Panc1 (cell line): ENCODE data around the gene CNTN5. TPM values are rescaled to one million over a fixed set of nuclear protein-coding genes. Genes with fewer than 3 reads are reported as not detected.

ENCODE experiments used
- ATAC-seq: fragments of 200-7000 bp; cut with Tn5 transposase; 2 replicates; pipeline ENCODE4 v1.9.1; 2020; ENCODE audit warnings: mild to moderate bottlenecking, moderate library complexity
- BruUV-seq: library from RNA; stranded (reverse); fragments of 400-500 nt; replicated peaks from 2 replicates; lab custom pipeline; 2021; lab: Mats Ljungman, UMichigan
- CTCF ChIA-PET: fragments of 300-600 bp; sonication (Branson Sonifier 250); formaldehyde crosslinking; loops from one replicate; lab custom pipeline; 2022; ENCODE audit warnings: antibody characterized with exemption; lab: Charles Lee
- POLR2A ChIA-PET: fragments of 300-600 bp; sonication (Branson Sonifier 250); formaldehyde crosslinking; loops from one replicate; lab custom pipeline; 2022; ENCODE audit warnings: antibody characterized with exemption; lab: Charles Lee
- DNase-seq: peaks from one replicate; pipeline ENCODE4 v3.0.0-alpha.2; 2010; ENCODE audit warnings: low read depth, low spot score
- H3K27ac ChIP-seq: 2 replicates; pipeline ENCODE4 v1.5.1; 2011; ENCODE audit warnings: mild to moderate bottlenecking, low read length, inconsistent platforms
- H3K27me3 ChIP-seq: fragments of 200-500 bp; sonication (Bioruptor generic); 2 replicates; pipeline ENCODE4 v1.6.0; 2014; ENCODE audit warnings: low read length, inconsistent platforms; ENCODE audit not compliant: control insufficient read depth, insufficient read depth
- H3K36me3 ChIP-seq: fragments of 200-500 bp; sonication (Bioruptor generic); 2 replicates; pipeline ENCODE4 v1.5.1; 2014; ENCODE audit warnings: inconsistent platforms, mild to moderate bottlenecking, low read length, moderate library complexity; ENCODE audit not compliant: control insufficient read depth, insufficient read depth
- H3K4me1 ChIP-seq: 2 replicates; pipeline ENCODE4 v1.5.1; 2011; ENCODE audit warnings: inconsistent platforms, mild to moderate bottlenecking, low read length, moderate library complexity; ENCODE audit not compliant: control insufficient read depth, insufficient read depth
- H3K4me3 ChIP-seq, 2 experiments: 2 replicates each; pipeline ENCODE4 v1.5.1; 2011 to 2012; ENCODE audit warnings: low read depth in 2 of 2, low read length in 2 of 2, mild to moderate bottlenecking in 2 of 2, inconsistent platforms in 1 of 2, moderate library complexity in 1 of 2
- H3K9me3 ChIP-seq: fragments of 200-500 bp; sonication (Bioruptor generic); 2 replicates; pipeline ENCODE4 v1.5.1; 2014; ENCODE audit warnings: low read depth, mild to moderate bottlenecking, inconsistent platforms, low read length, moderate library complexity; ENCODE audit not compliant: control insufficient read depth, insufficient read depth
- POLR2AphosphoS5 ChIP-seq: IDR thresholded peaks from 2 replicates; pipeline ENCODE4 v1.6.1; 2012; ENCODE audit warnings: mild to moderate bottlenecking, low read depth, low read length, moderate library complexity
- SIN3A ChIP-seq: IDR thresholded peaks from 2 replicates; pipeline ENCODE4 v1.6.1; 2012; ENCODE audit warnings: low read depth, mild to moderate bottlenecking, low read length, moderate library complexity, borderline replicate concordance; ENCODE audit not compliant: insufficient read depth
- TCF7L2 ChIP-seq: IDR thresholded peaks from 2 replicates; pipeline ENCODE4 v1.6.1; 2011; ENCODE audit warnings: mild to moderate bottlenecking, low read depth, low read length, inconsistent platforms
- in situ Hi-C: cut with HindIII; loops from 2 replicates; pipeline ENCODE4 v1.10.0; 2016; ENCODE audit warnings: low sequenced_read_pairs, low pct_unique_long_range_greater_than_20kb
- intact Hi-C: fragments of 100-400 bp; cut with micrococcal nuclease; formaldehyde crosslinking; loops from one replicate; pipeline ENCODE4 v1.10.0; 2022; ENCODE audit not compliant: unreplicated experiment
- total RNA-seq: library from RNA; stranded (reverse); gene quantifications from one replicate; pipeline ENCODE4 v1.2.1, GENCODE V29; 2021; ENCODE audit not compliant: unreplicated experiment
- TF ChIP-seq, protein P1 (sequence below), 2 experiments: IDR thresholded peaks; 2 replicates each; pipeline ENCODE4 v1.6.1; 2011 to 2012; ENCODE audit warnings: low read depth in 2 of 2, control low read depth in 1 of 2, low read length in 1 of 2, mild to moderate bottlenecking in 1 of 2, moderate library complexity in 1 of 2; ENCODE audit not compliant: insufficient read depth in 1 of 2
- TF ChIP-seq, protein P2 (sequence below): fragments of 450-650 bp; IDR thresholded peaks from 2 replicates; pipeline ENCODE4 v1.5.1; 2017; ENCODE audit warnings: mild to moderate bottlenecking

Gene CNTN5
- total RNA-seq, 1 experiment from 2014 or later: not detected

DNA sequence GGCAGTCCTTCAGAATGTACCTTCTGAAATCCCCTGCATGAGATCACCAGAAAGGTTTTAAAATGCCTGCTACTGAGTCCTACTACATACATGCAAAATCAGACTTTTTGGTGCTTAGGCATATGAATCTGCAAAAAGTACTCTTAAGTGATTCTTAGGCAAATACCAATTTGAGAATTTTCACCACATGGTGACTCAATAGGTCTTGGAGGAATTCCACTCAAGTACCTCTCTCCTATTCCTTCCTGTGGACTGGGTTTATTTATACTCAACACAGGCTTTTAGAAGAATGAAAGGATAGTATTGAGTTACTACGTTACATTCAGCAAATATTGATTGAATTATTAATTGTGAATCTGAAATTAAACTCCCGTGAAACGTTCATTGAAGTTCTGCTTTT is 223.9 kb downstream of the CNTN5 start:
- TF ChIP-seq, protein P1, sequence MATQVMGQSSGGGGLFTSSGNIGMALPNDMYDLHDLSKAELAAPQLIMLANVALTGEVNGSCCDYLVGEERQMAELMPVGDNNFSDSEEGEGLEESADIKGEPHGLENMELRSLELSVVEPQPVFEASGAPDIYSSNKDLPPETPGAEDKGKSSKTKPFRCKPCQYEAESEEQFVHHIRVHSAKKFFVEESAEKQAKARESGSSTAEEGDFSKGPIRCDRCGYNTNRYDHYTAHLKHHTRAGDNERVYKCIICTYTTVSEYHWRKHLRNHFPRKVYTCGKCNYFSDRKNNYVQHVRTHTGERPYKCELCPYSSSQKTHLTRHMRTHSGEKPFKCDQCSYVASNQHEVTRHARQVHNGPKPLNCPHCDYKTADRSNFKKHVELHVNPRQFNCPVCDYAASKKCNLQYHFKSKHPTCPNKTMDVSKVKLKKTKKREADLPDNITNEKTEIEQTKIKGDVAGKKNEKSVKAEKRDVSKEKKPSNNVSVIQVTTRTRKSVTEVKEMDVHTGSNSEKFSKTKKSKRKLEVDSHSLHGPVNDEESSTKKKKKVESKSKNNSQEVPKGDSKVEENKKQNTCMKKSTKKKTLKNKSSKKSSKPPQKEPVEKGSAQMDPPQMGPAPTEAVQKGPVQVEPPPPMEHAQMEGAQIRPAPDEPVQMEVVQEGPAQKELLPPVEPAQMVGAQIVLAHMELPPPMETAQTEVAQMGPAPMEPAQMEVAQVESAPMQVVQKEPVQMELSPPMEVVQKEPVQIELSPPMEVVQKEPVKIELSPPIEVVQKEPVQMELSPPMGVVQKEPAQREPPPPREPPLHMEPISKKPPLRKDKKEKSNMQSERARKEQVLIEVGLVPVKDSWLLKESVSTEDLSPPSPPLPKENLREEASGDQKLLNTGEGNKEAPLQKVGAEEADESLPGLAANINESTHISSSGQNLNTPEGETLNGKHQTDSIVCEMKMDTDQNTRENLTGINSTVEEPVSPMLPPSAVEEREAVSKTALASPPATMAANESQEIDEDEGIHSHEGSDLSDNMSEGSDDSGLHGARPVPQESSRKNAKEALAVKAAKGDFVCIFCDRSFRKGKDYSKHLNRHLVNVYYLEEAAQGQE (IDR thresholded peaks at IDR 0.05; ENCODE audit: insufficient read depth in 1 of 2, low read depth in 2 of 2, low read length in 1 of 2): no peak
- TF ChIP-seq, protein P2, sequence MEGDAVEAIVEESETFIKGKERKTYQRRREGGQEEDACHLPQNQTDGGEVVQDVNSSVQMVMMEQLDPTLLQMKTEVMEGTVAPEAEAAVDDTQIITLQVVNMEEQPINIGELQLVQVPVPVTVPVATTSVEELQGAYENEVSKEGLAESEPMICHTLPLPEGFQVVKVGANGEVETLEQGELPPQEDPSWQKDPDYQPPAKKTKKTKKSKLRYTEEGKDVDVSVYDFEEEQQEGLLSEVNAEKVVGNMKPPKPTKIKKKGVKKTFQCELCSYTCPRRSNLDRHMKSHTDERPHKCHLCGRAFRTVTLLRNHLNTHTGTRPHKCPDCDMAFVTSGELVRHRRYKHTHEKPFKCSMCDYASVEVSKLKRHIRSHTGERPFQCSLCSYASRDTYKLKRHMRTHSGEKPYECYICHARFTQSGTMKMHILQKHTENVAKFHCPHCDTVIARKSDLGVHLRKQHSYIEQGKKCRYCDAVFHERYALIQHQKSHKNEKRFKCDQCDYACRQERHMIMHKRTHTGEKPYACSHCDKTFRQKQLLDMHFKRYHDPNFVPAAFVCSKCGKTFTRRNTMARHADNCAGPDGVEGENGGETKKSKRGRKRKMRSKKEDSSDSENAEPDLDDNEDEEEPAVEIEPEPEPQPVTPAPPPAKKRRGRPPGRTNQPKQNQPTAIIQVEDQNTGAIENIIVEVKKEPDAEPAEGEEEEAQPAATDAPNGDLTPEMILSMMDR: no peak
- TF ChIP-seq TCF7L2 (no peak), SIN3A (no peak), POLR2AphosphoS5 (no peak)
- ChIA-PET POLR2A (no interaction called here), CTCF (no interaction called here)
- Histone ChIP-seq H3K4me1 (no peaks in the 10 kb centered on the region), H3K4me3 (no peak overlapping the region), H3K27ac (no peak overlapping the region), H3K9me3 (no peaks in the 10 kb centered on the region), H3K36me3 (no peaks in the 10 kb centered on the region), H3K27me3 (no peaks in the 10 kb centered on the region)
- DNase-seq (no peak), ATAC-seq (no peak)
- no TSS peak for BruUV-seq
- intact Hi-C loops (no loop called here), in situ Hi-C loops (no loop called here)

DNA sequence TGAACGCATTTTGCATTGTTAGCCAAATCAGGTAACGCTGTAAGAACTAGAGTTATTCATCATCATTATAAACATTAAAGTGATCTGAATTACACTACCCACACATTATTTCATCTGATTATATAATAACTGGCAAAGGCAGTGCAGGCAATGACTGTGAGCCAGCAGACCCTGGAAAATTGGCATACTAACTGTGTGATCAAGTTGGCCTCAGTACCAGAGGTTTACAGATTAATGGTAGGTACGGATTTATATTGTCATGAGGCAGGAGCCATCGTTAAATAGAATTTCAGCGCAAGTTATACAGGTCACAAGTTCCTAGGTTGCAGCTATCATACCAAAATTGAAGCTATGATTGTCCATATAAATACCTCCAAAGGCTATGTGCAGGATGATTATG is 225.4 kb downstream of the CNTN5 start:
- H3K4me1 ChIP-seq: no peaks in the 10 kb centered on the region
- TF ChIP-seq SIN3A (no peak), TCF7L2 (no peak), POLR2AphosphoS5 (no peak)
- TF ChIP-seq, protein P2: no peak
- TF ChIP-seq, protein P1 (IDR thresholded peaks at IDR 0.05; ENCODE audit: insufficient read depth in 1 of 2, low read depth in 2 of 2, low read length in 1 of 2): no peak
- ChIA-PET POLR2A (no interaction called here), CTCF (no interaction called here)
- no TSS peak for BruUV-seq
- no peaks in the 10 kb centered on the region; the same call in 1 of the 2 replicates for H3K9me3 ChIP-seq
- DNase-seq (no peak), ATAC-seq (no peak)
- H3K27ac ChIP-seq: no peak overlapping the region
- in situ Hi-C loops (no loop called here), intact Hi-C loops (no loop called here)
- H3K27me3 ChIP-seq: no peaks in the 10 kb centered on the region
- H3K4me3 ChIP-seq: no peak overlapping the region
- no peaks in the 10 kb centered on the region for H3K36me3 ChIP-seq
